Measurements from ENCODE around the gene SCGN.

SCGN gene

DNA sequence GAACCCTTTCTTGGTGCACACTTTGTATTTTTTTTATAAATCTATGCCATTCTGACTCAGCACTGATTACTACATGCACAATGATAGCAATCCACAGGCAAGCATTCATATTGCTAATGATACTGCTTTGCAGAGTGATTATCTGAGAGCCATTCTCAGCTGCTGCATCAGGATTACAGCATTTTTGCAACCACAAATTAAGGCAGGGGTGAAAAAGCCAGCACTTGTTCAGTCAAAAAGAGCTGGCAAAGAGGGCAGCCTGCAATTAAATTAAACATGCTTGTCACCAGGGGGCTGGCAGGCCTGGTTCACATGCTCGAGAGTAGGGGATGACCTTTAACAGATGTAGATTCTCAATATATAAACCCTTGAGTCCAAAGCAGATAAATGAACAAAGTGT is 61.8 kb downstream of the SCGN start:
- Histone ChIP-seq H3K4me3 (no peak overlapping the region), H4K20me1 (no peaks in the 10 kb centered on the region), H3K27ac (no peak overlapping the region), H3K9me3 (peaks cover 5% of the 10 kb centered on the region; the same call in 1 of the 2 replicates), H3K9ac (no peak overlapping the region), H3K4me1 (no peaks in the 10 kb centered on the region), H3K27me3 (no peaks in the 10 kb centered on the region), H3K36me3 (no peaks in the 10 kb centered on the region), H3K4me2 (no peak overlapping the region)
- no peak for TF ChIP-seq Cebpa-rat (IDR thresholded peaks at IDR 0.05)

DNA sequence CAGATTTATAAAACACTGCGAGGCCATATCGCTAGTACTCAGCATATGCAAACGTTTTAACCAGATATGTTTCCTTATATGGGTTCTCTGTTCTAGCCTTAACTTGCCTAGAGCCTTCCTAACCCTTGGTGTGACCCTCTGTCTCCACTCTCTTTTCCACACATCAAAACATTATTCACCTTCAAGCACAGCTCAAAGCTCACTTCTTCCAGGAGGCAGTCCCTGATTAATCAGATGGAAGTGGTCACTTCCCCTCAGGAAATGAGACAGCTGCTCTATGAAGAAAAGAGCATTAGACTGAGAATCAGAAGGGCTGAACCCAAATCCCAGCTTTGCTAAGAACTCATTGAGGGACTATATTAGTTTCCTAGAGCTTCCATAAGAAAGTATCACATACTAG is 62.8 kb downstream of the SCGN start:
- Histone ChIP-seq H3K4me3 (no peak overlapping the region), H3K36me3 (no peaks in the 10 kb centered on the region), H3K9ac (no peak overlapping the region), H3K4me1 (no peaks in the 10 kb centered on the region), H3K9me3 (peaks cover 5% of the 10 kb centered on the region; the same call in 1 of the 2 replicates), H3K4me2 (no peak overlapping the region), H3K27me3 (no peaks in the 10 kb centered on the region), H4K20me1 (no peaks in the 10 kb centered on the region), H3K27ac (no peak overlapping the region)
- no peak for TF ChIP-seq Cebpa-rat (IDR thresholded peaks at IDR 0.05)

DNA sequence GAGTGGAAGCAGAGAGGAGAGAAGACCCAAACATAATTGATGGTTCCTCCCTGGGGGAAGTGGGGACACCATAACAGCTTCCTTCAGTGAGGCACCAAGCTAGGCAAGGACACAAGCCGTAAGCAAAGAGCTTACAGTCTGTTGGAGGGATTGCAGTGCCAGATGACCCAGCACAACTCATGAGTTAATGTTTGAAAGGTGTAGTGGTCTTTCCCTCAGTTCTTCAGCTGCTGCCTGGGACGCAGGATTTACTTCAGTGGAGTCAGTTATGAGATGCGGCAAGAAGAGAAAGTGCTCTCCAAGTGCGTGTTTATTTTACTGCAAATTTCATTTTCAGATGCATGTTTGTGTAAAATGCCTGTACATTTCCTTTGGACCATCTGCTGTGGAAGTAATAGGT is 63.8 kb downstream of the SCGN start:
- no peaks in the 10 kb centered on the region for H3K4me1 ChIP-seq
- TF ChIP-seq Cebpa-rat (IDR thresholded peaks at IDR 0.05) = no peak
- H3K9ac ChIP-seq = no peak overlapping the region
- H3K27ac ChIP-seq = no peak overlapping the region
- H3K4me3 ChIP-seq = no peak overlapping the region
- H3K4me2 ChIP-seq = no peak overlapping the region
- no peaks in the 10 kb centered on the region for H4K20me1 ChIP-seq
- no peaks in the 10 kb centered on the region for H3K36me3 ChIP-seq
- H3K27me3 ChIP-seq = no peaks in the 10 kb centered on the region
- H3K9me3 ChIP-seq = peaks cover 5% of the 10 kb centered on the region; the same call in 1 of the 2 replicates

DNA sequence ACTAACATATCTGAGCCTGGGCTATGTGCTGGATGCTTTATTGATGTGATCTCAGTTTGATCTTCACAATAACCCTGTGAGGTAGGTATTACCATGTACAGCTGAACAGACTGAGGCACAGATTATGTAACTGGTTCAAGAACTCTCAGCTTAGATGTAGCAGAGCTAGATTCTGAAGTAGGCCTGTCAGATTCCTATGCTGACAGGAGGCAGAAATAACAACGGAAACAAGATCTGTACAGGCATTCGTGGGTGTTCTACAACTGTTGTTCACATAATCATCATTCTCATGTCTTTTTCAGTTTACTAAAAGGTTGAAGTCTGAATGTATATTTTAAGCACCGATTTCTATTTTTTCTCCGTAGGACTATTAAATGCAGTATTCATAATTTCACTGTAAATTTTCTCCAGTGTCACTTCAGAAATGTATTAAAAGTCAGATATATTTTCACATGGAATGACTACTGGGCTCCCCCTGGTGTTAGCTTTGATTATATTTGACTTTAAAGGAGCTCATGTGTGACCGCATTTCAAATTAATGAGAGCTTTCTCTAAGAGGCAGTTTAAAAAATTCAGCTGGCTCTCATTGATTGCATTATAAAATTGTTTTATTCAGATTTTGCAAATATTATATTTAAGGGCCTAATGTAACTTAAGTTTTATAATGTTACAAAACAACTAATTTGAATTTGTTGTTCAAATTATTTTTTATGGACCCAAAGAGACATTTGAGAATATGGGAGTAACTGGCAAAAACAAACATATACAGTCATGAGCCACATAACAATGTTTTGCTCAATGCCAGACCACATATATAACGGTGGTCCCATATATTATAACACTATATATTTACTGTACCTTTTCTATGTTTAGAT is 66.1 kb downstream of the SCGN start:
- TF ChIP-seq Cebpa-rat (IDR thresholded peaks at IDR 0.05) = no peak
- Histone ChIP-seq H3K9ac (no peak overlapping the region), H3K9me3 (no peaks in the 10 kb centered on the region), H4K20me1 (no peaks in the 10 kb centered on the region), H3K27me3 (no peaks in the 10 kb centered on the region), H3K4me2 (no peak overlapping the region), H3K4me3 (no peak overlapping the region), H3K36me3 (no peaks in the 10 kb centered on the region), H3K4me1 (no peaks in the 10 kb centered on the region), H3K27ac (no peak overlapping the region)

DNA sequence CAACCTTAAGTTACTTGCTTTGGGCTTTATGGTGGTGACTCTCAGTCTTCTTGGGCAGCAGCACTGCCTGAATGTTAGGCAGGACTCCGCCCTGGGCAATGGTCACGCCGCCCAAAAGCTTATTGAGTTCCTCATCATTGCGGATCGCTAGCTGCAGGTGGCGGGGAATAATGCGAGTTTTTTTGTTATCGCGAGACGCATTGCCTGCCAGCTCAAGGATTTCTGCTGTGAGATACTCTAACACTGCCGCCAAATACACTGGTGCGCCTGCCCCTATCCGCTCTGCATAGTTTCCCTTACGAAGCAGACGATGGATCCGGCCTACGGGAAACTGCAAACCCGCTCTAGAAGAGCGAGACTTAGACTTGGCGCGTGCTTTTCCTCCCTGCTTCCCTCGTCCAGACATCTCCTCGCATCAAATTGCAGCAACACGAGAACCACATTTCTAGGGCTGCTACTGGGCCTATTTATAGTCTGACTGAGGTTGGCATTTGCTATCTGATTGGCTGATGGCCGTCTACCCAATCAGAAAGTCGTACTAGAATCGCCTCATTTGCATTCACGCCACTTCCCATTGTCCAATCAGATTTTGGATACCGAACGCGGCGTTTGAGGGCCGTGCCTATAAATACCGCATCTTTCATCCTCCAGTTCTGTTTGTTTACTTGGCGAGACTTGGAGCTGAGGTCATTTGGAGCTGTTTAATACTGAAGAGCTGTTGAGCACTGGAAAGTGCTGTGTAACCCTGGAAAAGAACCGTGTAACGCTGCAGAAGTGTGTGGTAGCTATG is 74.3 kb downstream of the SCGN start:
- H4K20me1 ChIP-seq = no peaks in the 10 kb centered on the region

DNA sequence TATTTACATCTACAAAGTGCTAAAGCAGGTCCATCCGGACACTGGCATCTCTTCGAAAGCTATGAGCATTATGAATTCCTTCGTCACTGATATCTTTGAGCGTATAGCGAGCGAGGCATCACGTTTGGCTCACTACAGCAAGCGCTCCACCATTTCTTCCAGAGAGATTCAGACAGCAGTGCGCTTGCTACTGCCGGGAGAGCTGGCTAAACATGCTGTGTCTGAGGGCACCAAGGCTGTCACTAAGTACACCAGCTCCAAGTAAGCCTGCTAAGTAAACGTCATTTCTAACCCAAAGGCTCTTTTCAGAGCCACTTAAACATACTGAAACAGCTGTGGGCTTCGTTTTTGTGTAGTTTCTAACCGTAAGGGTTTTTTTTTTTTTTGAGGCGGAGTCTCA is 75.0 kb downstream of the SCGN start:
- TF ChIP-seq Cebpa-rat (IDR thresholded peaks at IDR 0.05) = no peak
- no peaks in the 10 kb centered on the region for H3K27me3 ChIP-seq
- peaks cover 22% of the 10 kb centered on the region for H3K9me3 ChIP-seq
- H3K4me2 ChIP-seq = no peak overlapping the region
- H4K20me1 ChIP-seq = no peaks in the 10 kb centered on the region
- H3K4me1 ChIP-seq = no peaks in the 10 kb centered on the region
- H3K27ac ChIP-seq = no peak overlapping the region
- no peak overlapping the region for H3K9ac ChIP-seq
- H3K36me3 ChIP-seq = no peaks in the 10 kb centered on the region
- no peak overlapping the region for H3K4me3 ChIP-seq

More for the DNA sequence above, 74.3 kb downstream of the SCGN start:
- no peak overlapping the region for H3K9ac ChIP-seq
- no peak overlapping the region for H3K4me3 ChIP-seq
- no peak overlapping the region for H3K4me2 ChIP-seq
- no peak for TF ChIP-seq Cebpa-rat (IDR thresholded peaks at IDR 0.05)
- H3K27ac ChIP-seq = no peak overlapping the region
- H3K27me3 ChIP-seq = no peaks in the 10 kb centered on the region
- peaks cover 17% of the 10 kb centered on the region for H3K9me3 ChIP-seq
- no peaks in the 10 kb centered on the region for H3K4me1 ChIP-seq
- H3K36me3 ChIP-seq = no peaks in the 10 kb centered on the region

DNA sequence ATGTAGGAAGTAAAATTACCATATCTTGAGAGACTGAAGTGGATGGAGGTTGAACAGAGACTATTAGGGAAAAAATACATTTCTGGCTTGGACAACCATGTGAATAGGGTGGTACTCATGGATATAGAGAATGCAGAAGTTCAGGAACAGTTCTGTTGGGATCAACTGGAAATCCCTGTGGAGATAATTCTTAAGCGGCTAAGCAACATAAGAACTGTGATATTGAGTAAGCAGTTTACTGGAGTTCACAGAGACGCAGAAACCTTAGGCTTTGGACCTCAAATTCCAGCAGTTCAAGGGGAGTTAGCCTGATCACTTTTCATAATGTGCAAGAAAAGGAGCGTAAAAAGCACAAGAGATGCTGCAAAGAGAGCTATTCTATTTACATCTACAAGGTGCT is 78.9 kb downstream of the SCGN start:
- no peak overlapping the region for H3K4me2 ChIP-seq

DNA sequence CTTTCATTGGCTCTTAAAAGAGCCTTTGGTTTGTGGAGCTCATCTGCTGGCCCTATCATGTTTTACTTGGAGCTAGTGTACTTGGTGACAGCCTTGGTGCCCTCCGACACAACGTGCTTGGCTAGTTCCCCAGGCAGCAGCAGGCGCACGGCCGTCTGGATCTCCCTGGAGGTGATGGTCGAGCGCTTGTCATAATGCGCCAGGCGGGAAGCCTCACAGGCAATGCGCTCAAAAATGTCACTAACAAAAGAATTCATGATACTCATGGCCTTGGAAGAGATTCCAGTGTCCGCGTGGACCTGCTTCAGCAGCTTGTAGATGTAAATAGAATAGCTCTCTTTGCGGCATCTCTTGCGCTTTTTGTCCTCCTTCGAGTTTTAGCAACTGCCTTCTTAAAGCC is 79.7 kb downstream of the SCGN start:
- Histone ChIP-seq H3K4me3 (no peak overlapping the region), H3K27ac (no peak overlapping the region), H4K20me1 (no peaks in the 10 kb centered on the region), H3K27me3 (no peaks in the 10 kb centered on the region), H3K4me1 (no peaks in the 10 kb centered on the region), H3K36me3 (no peaks in the 10 kb centered on the region), H3K9me3 (peaks cover 25% of the 10 kb centered on the region), H3K9ac (no peak overlapping the region), H3K4me2 (no peak overlapping the region)
- no peak for TF ChIP-seq Cebpa-rat (IDR thresholded peaks at IDR 0.05)

More for the DNA sequence above, 78.9 kb downstream of the SCGN start:
- H3K27me3 ChIP-seq = no peaks in the 10 kb centered on the region
- H3K9ac ChIP-seq = no peak overlapping the region
- H3K4me1 ChIP-seq = no peaks in the 10 kb centered on the region
- H4K20me1 ChIP-seq = no peaks in the 10 kb centered on the region
- no peak overlapping the region for H3K4me3 ChIP-seq
- H3K9me3 ChIP-seq = peaks cover 27% of the 10 kb centered on the region
- no peak for TF ChIP-seq Cebpa-rat (IDR thresholded peaks at IDR 0.05)
- no peaks in the 10 kb centered on the region for H3K36me3 ChIP-seq
- H3K27ac ChIP-seq = no peak overlapping the region

DNA sequence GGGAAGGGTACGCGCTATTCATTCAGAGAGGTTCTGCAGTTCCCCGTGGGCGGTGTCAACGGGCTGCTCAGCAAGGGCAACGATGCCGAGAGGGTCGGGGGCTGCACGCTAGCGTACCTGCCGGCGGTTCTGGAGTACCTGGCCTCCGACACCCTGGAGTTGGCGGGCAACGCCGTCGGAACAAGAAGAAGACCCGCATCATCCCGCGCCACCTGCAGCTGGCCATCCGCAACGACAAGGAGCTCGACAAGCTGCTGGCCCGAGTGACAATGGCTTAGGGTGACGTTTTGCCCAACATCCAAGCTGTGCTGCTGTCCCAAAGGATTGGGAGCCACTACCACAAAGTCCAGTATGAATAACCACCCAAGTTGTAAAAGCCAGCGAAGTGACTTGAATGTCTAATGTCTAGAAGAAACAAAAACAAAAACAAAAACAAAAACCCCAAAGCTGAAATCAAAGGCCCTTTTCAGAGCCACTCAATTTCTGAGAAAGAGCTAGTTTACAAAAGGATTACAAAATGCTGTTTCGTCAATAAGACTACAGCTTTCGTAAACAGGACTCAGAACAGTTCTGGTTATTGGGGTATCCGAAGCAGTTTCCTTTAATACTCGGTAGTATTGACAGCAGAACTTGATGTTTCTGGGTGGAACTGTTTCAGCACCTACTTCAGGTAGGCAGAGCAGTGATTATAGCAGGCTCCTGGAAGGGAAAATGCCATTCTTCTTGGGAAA is 80.6 kb downstream of the SCGN start:
- Histone ChIP-seq H3K4me1 (no peaks in the 10 kb centered on the region), H3K9me3 (peaks cover 29% of the 10 kb centered on the region), H3K27ac (no peak overlapping the region), H3K36me3 (no peaks in the 10 kb centered on the region), H3K4me2 (no peak overlapping the region), H4K20me1 (no peaks in the 10 kb centered on the region), H3K27me3 (no peaks in the 10 kb centered on the region), H3K9ac (no peak overlapping the region), H3K4me3 (no peak overlapping the region)
- no peak for TF ChIP-seq Cebpa-rat (IDR thresholded peaks at IDR 0.05)

Measured in BLaER1 (cell line).